GM12874 (cell line): ENCODE measurements around the gene INTS3.

Source experiments
- TF ChIP-seq, protein P1 (sequence below): IDR thresholded peaks from 2 replicates; pipeline ENCODE4 v1.5.1; 2011; ENCODE audit warnings: low read depth, mild to moderate bottlenecking, control low read depth, low read length, moderate library complexity; ENCODE audit not compliant: insufficient read depth

INTS3 gene

DNA sequence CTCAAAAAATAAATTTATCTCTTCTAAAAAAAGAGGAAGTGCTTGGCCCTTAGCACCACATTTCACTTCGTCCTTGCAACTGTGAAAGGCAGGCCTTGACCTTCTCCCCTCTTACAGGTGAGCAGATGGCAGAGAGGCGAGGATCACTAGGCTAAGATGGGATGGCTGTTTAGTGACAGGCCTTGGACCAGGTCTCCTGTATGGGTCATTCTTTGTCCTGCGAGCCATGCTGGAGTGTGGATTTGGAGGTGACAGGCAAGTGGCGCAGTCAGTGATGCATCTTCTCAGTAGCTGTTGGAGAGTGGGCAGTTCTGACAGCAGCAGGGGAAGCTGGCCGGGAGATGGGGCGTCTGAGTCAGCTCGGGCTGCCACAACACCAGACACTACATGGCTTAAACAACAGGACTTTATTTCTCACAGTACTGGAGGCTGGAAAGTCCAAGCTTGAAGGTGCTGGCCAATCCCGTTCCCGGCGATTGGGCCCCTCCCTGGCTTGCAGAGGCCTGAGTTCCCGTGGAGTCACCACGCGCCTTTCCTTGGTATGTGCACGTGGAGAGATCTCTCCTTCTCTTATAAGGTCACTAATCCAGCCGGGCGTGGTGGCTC is 63.9 kb downstream of the INTS3 start:
- TF ChIP-seq, protein P1, sequence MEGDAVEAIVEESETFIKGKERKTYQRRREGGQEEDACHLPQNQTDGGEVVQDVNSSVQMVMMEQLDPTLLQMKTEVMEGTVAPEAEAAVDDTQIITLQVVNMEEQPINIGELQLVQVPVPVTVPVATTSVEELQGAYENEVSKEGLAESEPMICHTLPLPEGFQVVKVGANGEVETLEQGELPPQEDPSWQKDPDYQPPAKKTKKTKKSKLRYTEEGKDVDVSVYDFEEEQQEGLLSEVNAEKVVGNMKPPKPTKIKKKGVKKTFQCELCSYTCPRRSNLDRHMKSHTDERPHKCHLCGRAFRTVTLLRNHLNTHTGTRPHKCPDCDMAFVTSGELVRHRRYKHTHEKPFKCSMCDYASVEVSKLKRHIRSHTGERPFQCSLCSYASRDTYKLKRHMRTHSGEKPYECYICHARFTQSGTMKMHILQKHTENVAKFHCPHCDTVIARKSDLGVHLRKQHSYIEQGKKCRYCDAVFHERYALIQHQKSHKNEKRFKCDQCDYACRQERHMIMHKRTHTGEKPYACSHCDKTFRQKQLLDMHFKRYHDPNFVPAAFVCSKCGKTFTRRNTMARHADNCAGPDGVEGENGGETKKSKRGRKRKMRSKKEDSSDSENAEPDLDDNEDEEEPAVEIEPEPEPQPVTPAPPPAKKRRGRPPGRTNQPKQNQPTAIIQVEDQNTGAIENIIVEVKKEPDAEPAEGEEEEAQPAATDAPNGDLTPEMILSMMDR = no peak

DNA sequence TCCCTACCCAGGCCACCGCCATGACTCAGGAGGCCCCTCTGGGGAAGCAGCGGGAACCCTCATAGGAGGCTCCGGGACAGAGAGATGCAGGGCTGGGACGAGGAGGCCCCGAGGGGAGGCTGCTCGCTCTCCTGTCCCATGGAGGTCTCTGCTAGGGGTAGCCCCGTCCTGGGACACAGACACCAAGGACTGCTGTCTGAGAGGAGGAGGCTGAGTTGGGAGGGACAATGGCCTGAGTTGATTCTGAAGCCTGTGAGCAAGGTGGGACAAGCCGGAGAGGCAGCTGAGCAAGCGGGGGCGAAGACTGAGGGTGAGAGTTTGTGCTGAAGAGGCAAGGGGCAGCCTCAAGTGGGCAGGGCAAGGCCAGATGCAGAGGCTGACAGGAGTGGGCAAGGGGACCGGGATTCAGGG is 64.8 kb downstream of the INTS3 start:
- TF ChIP-seq, protein P1 = no peak

DNA sequence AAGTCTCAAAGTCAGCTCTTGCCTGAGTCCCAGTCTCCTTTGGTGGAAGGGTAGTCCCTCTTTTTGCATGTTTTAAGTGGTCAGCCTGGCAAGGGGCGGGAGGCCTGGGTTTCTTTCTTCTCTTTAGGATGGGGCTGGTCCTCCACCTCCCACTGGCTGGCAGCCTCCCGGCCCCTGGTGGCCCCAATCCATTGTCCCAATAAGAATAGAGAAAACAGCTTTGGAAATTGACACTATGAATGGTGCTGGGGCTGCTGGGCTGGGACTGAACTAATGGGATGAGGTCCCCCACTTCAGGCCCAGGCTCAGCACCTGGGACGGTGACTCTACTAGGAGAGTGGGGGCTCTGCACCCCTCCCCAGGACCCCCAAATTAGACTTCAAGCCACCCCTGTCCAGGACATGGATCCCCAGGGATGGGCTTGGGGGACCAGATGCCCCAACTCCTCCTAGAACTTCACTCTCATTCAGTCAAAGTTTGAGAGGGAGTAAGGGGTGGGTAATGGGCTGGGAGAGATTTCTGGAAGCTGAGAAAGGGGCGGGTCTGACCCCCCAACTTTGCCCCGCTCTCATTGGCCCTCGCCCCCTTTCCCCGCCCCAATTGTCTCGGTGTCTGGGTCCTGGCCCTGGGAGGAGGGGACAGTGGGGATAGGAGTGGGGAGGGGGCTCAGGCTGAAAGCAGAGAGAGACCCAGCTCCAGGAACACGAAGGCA is 65.6 kb downstream of the INTS3 start:
- TF ChIP-seq, protein P1 = no peak

DNA sequence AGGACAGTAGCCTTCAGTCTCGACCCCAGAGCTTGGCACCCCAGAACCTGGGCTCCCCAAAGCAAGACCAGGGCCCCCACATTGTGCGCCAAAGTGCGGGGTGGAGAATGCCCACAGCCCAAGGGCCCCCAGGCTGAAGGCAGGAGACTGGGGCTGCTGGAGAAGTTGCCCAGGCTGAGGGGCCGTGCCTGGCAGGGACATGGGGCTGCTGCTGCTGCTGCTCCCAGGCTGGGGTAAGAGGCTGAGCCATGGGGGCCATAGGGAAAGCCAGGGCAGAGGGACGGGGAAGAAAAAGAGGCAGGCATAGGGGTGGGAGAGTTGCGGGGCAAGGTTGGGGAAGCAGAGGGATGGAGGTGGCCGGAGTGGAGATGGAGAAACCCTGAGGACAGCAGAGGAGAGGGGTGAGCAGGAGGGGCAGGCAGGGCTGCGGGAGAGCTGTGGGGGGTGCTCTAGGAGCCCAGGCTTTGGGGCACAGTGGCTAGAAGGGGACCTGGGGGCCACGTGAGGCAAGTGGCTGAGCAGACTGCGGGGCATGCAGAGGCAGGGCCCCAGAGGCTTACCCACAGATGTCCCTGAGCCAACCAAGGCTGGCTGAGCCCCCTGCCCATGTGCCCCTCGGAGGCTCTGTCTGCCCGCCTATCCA is 66.2 kb downstream of the INTS3 start:
- TF ChIP-seq, protein P1 = no peak

DNA sequence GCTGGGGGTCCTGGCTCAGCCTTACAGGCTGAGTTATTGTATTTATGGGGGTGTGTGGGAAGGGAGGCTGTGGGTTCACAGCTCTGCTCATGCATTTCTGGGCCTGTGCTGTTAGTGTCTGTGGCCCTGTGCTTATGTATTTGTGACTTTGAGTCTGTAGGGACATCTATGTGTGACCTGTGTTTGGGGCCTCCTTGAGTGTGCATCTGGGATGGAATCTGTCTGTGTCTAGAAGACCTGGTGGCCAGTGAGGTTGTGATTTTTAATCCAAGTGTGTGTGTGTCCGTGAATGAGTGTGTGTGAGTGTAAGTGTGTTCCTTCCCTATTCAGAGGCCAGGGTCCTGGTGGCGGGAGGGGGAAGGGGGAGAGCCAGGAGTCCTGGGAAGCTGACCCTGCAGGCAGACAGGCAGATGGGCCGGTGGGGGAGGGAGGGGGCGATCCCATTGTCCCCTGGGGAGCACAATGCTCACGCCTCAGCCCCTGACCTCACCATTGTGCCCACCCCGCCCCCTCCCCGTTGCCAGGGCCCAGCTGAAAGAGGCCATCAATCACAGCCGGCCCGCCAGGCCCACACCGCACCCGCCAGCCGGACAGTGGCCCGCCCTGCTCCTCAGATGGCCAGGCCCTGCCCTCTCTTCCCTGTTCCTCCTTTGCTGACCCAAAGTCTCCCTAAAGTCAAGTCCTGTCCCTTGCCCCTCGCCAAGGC is 66.9 kb downstream of the INTS3 start:
- TF ChIP-seq, protein P1 = no peak

DNA sequence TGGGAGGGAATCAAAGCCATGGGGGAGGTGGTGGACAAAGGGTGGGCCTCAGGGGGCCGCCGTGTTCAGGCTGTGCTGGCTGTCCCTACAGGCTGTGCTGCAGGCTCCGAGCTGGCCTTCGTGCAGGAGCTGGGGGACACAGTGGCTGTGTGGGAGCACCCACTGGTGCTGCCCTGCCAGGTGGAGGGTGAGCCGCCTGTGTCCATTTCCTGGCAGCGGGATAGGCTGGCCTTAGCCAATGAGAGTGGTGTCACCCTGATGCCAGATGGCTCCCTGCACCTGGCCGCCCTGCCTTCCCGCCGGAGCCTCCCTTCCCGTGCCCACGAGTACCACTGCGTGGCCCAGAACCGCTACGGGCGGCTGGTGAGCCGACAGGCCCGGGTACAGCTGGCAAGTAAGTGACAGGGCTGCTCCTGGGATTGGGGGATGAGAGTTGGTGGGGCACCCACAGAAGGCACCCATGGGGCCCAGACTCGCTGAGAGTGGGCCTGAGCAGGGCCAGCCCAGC is 67.5 kb downstream of the INTS3 start:
- TF ChIP-seq, protein P1 = no peak
